ENCODE results near the gene PAX9.

PAX9 gene

GRCh38 chr14:36655963-36656686, 5.5 kb upstream of the PAX9 start:
- DNase-seq (ENCODE audit: low spot score): no peak

GRCh38 chr14:36656687-36657398, 4.8 kb upstream of the PAX9 start:
- DNase-seq (ENCODE audit: low spot score): no peak

GRCh38 chr14:36657399-36658122, 4.1 kb upstream of the PAX9 start:
- DNase-seq (ENCODE audit: low spot score): no peak

- no peak for DNase-seq (ENCODE audit: low spot score)
Measured at GRCh38 chr14:36658123-36659009, 3.3 kb upstream of the PAX9 start.

- no peak for DNase-seq (ENCODE audit: low spot score)
Measured at GRCh38 chr14:36659010-36659821, 2.4 kb upstream of the PAX9 start.

GRCh38 chr14:36659822-36660735, 1.6 kb upstream of the PAX9 start:
- no peak for DNase-seq (ENCODE audit: low spot score)

- DNase-seq (ENCODE audit: low spot score): no peak
Measured at GRCh38 chr14:36660736-36661505, 739 bp upstream of the PAX9 start.

GRCh38 chr14:36662258-36662542, 540 bp downstream of the PAX9 start:
- DNase-seq (ENCODE audit: low spot score): no peak

- DNase-seq (ENCODE audit: low spot score): no peak
Measured at GRCh38 chr14:36662543-36663403, 1.1 kb downstream of the PAX9 start.

- peak; percentile 58 for DNase-seq (ENCODE audit: low spot score)
Measured at GRCh38 chr14:36663404-36664321, 2.0 kb downstream of the PAX9 start.

GRCh38 chr14:36664322-36665193, 2.9 kb downstream of the PAX9 start:
- no peak for DNase-seq (ENCODE audit: low spot score)

GRCh38 chr14:36665887-36666415, 4.3 kb downstream of the PAX9 start:
- no peak for DNase-seq (ENCODE audit: low spot score)

GRCh38 chr14:36666416-36667206, 5.0 kb downstream of the PAX9 start:
- no peak for DNase-seq (ENCODE audit: low spot score)

GRCh38 chr14:36667679-36668078, 6.0 kb downstream of the PAX9 start:
- no peak for DNase-seq (ENCODE audit: low spot score)

GRCh38 chr14:36671149-36671548, 9.5 kb downstream of the PAX9 start:
- no peak for DNase-seq (ENCODE audit: low spot score)
